MCF 10A (cell line): Measurements from ENCODE around the gene TRAF5. TPM values are rescaled to one million over a fixed set of nuclear protein-coding genes. Genes with fewer than 3 reads are reported as not detected.

Experiments
- BruUV-seq: library from RNA; stranded (reverse); fragments of 400-500 nt; replicated peaks from 2 replicates; lab custom pipeline; 2021; lab: Mats Ljungman, UMichigan
- CTCF ChIA-PET: fragments of 300-600 bp; sonication (Branson Sonifier 250); formaldehyde crosslinking; extraction: SDS; loops from one replicate; lab custom pipeline; 2021; ENCODE audit warnings: antibody characterized with exemption, inconsistent platforms; lab: Yijun Ruan, JAX
- POLR2A ChIA-PET: fragments of 300-600, 350-650 bp; sonication (Branson Sonifier 250); formaldehyde crosslinking; extraction: SDS; loops from one replicate; lab custom pipeline; 2020; ENCODE audit warnings: antibody characterized with exemption, inconsistent platforms; lab: Yijun Ruan, JAX
- DNase-seq: peaks from one replicate; pipeline ENCODE4 v3.0.0-alpha.2; 2018; ENCODE audit not compliant: unreplicated experiment
- H3K27ac Mint-ChIP-seq: one replicate; pipeline ENCODE4 v1.8.0; 2022; ENCODE audit warnings: mild to moderate bottlenecking, low read depth, mixed read lengths; ENCODE audit not compliant: unreplicated experiment
- H3K27me3 Mint-ChIP-seq: one replicate; pipeline ENCODE4 v1.8.0; 2022; ENCODE audit warnings: mixed read lengths; ENCODE audit not compliant: insufficient read depth, unreplicated experiment
- H3K36me3 Mint-ChIP-seq: one replicate; pipeline ENCODE4 v1.8.0; 2022; ENCODE audit warnings: mild to moderate bottlenecking, moderate library complexity, mixed read lengths; ENCODE audit not compliant: insufficient read depth, unreplicated experiment
- H3K4me1 Mint-ChIP-seq: one replicate; pipeline ENCODE4 v1.8.0; 2022; ENCODE audit warnings: mixed read lengths; ENCODE audit not compliant: insufficient read depth, unreplicated experiment
- H3K4me3 Mint-ChIP-seq: one replicate; pipeline ENCODE4 v1.8.0; 2022; ENCODE audit warnings: mild to moderate bottlenecking, moderate library complexity, mixed read lengths; ENCODE audit not compliant: unreplicated experiment
- H3K9me3 Mint-ChIP-seq: one replicate; pipeline ENCODE4 v1.8.0; 2022; ENCODE audit warnings: mixed read lengths; ENCODE audit not compliant: unreplicated experiment
- intact Hi-C: fragments of 100-400 bp; cut with micrococcal nuclease; formaldehyde crosslinking; loops from 2 replicates; pipeline ENCODE4 v1.14.1; 2022
- total RNA-seq: library from RNA; stranded (reverse); gene quantifications from 2 replicates; pipeline ENCODE4 v1.2.3, GENCODE V29; 2022
- TF ChIP-seq, protein P1 (sequence below): fragments of 200-600 bp; IDR thresholded peaks from one replicate; pipeline ENCODE4 v1.8.0; 2022; ENCODE audit warnings: antibody characterized with exemption, mild to moderate bottlenecking; ENCODE audit not compliant: unreplicated experiment

The TRAF5 gene
- total RNA-seq, 1 experiment from 2014 or later = 16.0 TPM

GRCh38 chr1:211332036-211332616 is 5.5 kb downstream of the TRAF5 start:
- H3K9me3 Mint-ChIP-seq = no peaks in the 10 kb centered on the region
- intact Hi-C loops = no loop called here
- no peaks in the 10 kb centered on the region for H3K36me3 Mint-ChIP-seq
- no peak overlapping the region for H3K4me3 Mint-ChIP-seq
- ChIA-PET CTCF (interaction anchor here (0.7 to 11.0 kb wide), 5 partner anchors 6 to 353 kb away, joined by 3 to 153 read pairs (median 4); partner anchors contain the start of gene TRAF5), POLR2A (interaction anchor here (0.7 to 1.3 kb wide), 4 partner anchors 14 to 1054 kb away, joined by 3 read pairs; no protein-coding TSS in a partner anchor)
- DNase-seq = peak; percentile 32
- TF ChIP-seq, protein P1, sequence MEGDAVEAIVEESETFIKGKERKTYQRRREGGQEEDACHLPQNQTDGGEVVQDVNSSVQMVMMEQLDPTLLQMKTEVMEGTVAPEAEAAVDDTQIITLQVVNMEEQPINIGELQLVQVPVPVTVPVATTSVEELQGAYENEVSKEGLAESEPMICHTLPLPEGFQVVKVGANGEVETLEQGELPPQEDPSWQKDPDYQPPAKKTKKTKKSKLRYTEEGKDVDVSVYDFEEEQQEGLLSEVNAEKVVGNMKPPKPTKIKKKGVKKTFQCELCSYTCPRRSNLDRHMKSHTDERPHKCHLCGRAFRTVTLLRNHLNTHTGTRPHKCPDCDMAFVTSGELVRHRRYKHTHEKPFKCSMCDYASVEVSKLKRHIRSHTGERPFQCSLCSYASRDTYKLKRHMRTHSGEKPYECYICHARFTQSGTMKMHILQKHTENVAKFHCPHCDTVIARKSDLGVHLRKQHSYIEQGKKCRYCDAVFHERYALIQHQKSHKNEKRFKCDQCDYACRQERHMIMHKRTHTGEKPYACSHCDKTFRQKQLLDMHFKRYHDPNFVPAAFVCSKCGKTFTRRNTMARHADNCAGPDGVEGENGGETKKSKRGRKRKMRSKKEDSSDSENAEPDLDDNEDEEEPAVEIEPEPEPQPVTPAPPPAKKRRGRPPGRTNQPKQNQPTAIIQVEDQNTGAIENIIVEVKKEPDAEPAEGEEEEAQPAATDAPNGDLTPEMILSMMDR = no peak
- no peaks in the 10 kb centered on the region for H3K27me3 Mint-ChIP-seq
- no peak overlapping the region for H3K27ac Mint-ChIP-seq
- no TSS peak for BruUV-seq
- H3K4me1 Mint-ChIP-seq = peaks cover 49% of the 10 kb centered on the region

DNA sequence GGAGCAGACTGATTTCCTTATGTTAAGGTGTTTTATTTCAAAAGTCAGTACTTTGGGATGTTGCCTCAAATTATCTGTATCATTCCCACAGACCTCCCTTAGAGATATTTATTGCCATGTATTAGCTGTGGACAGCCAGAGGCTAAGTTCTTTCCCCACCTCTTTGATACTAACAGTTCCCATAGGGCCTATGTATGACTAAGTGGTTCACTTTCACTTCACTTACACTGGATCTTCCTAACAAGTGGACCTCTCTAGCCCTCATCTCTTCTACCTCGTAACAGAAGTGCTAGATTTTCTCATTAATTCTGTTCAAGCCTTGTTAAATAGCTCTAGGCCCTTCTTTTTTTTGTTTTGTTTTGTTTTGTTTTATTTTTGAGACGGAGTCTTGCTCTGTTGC is 6.2 kb downstream of the TRAF5 start:
- ChIA-PET POLR2A (interaction anchor here (0.9 kb wide), 1 partner anchor 23 kb away, joined by 3 read pairs; no protein-coding TSS in a partner anchor), CTCF (interaction anchor here (0.6 to 11.0 kb wide), 6 partner anchors 7 to 322 kb away, joined by 3 to 153 read pairs (median 4); partner anchors contain the start of gene TRAF5)
- no peak for DNase-seq
- no peaks in the 10 kb centered on the region for H3K36me3 Mint-ChIP-seq
- no peak overlapping the region for H3K4me3 Mint-ChIP-seq
- no peaks in the 10 kb centered on the region for H3K27me3 Mint-ChIP-seq
- no TSS peak for BruUV-seq
- peaks cover 46% of the 10 kb centered on the region for H3K4me1 Mint-ChIP-seq
- H3K27ac Mint-ChIP-seq = no peak overlapping the region
- no peaks in the 10 kb centered on the region for H3K9me3 Mint-ChIP-seq
- intact Hi-C loops = no loop called here
- TF ChIP-seq, protein P1 = no peak

DNA sequence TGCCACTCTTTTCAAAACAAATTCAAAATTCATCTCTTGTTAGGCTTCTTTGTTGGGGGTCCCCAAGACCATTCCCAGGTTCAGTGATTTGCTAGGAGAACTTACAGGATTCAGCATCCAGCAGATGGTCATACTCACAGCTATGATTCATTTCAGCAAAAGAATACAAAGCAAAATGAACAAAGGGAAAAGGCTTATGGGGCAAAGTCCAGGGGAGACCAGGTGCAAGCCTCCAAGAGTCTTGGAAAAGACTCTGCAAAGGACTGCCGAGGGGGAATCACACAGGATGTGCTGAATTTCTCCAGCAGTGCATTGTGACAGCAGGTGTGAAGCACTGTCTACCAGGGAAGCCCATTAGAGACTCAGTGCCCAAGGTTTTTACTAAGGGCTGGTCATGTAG is 7.3 kb downstream of the TRAF5 start:
- no peak for DNase-seq
- peaks cover 39% of the 10 kb centered on the region for H3K4me1 Mint-ChIP-seq
- ChIA-PET CTCF (interaction anchor here (11.0 kb wide), 1 partner anchor 8 kb away, joined by 153 read pairs; the partner anchor contains the start of gene TRAF5), POLR2A (interaction anchor here (1.8 kb wide), 1 partner anchor 49 kb away, joined by 4 read pairs; no protein-coding TSS in a partner anchor)
- intact Hi-C loops = no loop called here
- TF ChIP-seq, protein P1 = no peak
- H3K9me3 Mint-ChIP-seq = no peaks in the 10 kb centered on the region
- no peaks in the 10 kb centered on the region for H3K27me3 Mint-ChIP-seq
- no peak overlapping the region for H3K4me3 Mint-ChIP-seq
- no TSS peak for BruUV-seq
- H3K27ac Mint-ChIP-seq = no peak overlapping the region
- H3K36me3 Mint-ChIP-seq = no peaks in the 10 kb centered on the region

- Mint-ChIP-seq H3K9me3 (no peaks in the 10 kb centered on the region), H3K27me3 (no peaks in the 10 kb centered on the region), H3K4me3 (no peak overlapping the region), H3K36me3 (no peaks in the 10 kb centered on the region), H3K27ac (no peak overlapping the region), H3K4me1 (peaks cover 28% of the 10 kb centered on the region)
- no peak for DNase-seq
- intact Hi-C loops = no loop called here
- POLR2A ChIA-PET = interaction anchor here (1.1 to 1.8 kb wide), 3 partner anchors 8 to 48 kb away, joined by 4 to 6 read pairs (median 4); partner anchors contain the start of gene TRAF5
- TF ChIP-seq, protein P1 = no peak
- CTCF ChIA-PET = interaction anchor here (0.6 to 11.0 kb wide), 6 partner anchors 9 to 506 kb away, joined by 3 to 153 read pairs (median 7); partner anchors contain the start of gene TRAF5
- BruUV-seq = no TSS peak
Observed at GRCh38 chr1:211334986-211335385, 8.4 kb downstream of the TRAF5 start.
